SH-SY5Y (cell line): ENCODE data around the gene MGAT4A.

ENCODE experiments used
- GATA2 ChIP-seq: IDR thresholded peaks from 2 replicates; pipeline ENCODE4 v1.6.1; 2011; ENCODE audit warnings: mild to moderate bottlenecking, low read depth, low read length
- GATA3 ChIP-seq: IDR thresholded peaks from 2 replicates; pipeline ENCODE4 v1.6.1; 2011; ENCODE audit warnings: low read depth, mild to moderate bottlenecking, low read length, moderate library complexity

- TF ChIP-seq GATA2 (no peak), GATA3 (no peak)
These were observed 39.6 kb downstream of the MGAT4A start for GRCh38 chr2:98691303-98691702.
